Panc1 (cell line): ENCODE results near the gene ELAPOR1. TPM values are rescaled to one million over a fixed set of nuclear protein-coding genes. Genes with fewer than 3 reads are reported as not detected.

Experiments used
- ATAC-seq: fragments of 200-7000 bp; cut with Tn5 transposase; 2 replicates; pipeline ENCODE4 v1.9.1; 2020; ENCODE audit warnings: mild to moderate bottlenecking, moderate library complexity
- BruUV-seq: library from RNA; stranded (reverse); fragments of 400-500 nt; replicated peaks from 2 replicates; lab custom pipeline; 2021; lab: Mats Ljungman, UMichigan
- CTCF ChIA-PET: fragments of 300-600 bp; sonication (Branson Sonifier 250); formaldehyde crosslinking; loops from one replicate; lab custom pipeline; 2022; ENCODE audit warnings: antibody characterized with exemption; lab: Charles Lee
- POLR2A ChIA-PET: fragments of 300-600 bp; sonication (Branson Sonifier 250); formaldehyde crosslinking; loops from one replicate; lab custom pipeline; 2022; ENCODE audit warnings: antibody characterized with exemption; lab: Charles Lee
- DNase-seq: peaks from one replicate; pipeline ENCODE4 v3.0.0-alpha.2; 2010; ENCODE audit warnings: low read depth, low spot score
- H3K27ac ChIP-seq: 2 replicates; pipeline ENCODE4 v1.5.1; 2011; ENCODE audit warnings: mild to moderate bottlenecking, low read length, inconsistent platforms
- H3K27me3 ChIP-seq: fragments of 200-500 bp; sonication (Bioruptor generic); 2 replicates; pipeline ENCODE4 v1.6.0; 2014; ENCODE audit warnings: low read length, inconsistent platforms; ENCODE audit not compliant: control insufficient read depth, insufficient read depth
- H3K36me3 ChIP-seq: fragments of 200-500 bp; sonication (Bioruptor generic); 2 replicates; pipeline ENCODE4 v1.5.1; 2014; ENCODE audit warnings: inconsistent platforms, mild to moderate bottlenecking, low read length, moderate library complexity; ENCODE audit not compliant: control insufficient read depth, insufficient read depth
- H3K4me1 ChIP-seq: 2 replicates; pipeline ENCODE4 v1.5.1; 2011; ENCODE audit warnings: inconsistent platforms, mild to moderate bottlenecking, low read length, moderate library complexity; ENCODE audit not compliant: control insufficient read depth, insufficient read depth
- H3K4me3 ChIP-seq, 2 experiments: 2 replicates each; pipeline ENCODE4 v1.5.1; 2011 to 2012; ENCODE audit warnings: low read depth in 2 of 2, low read length in 2 of 2, mild to moderate bottlenecking in 2 of 2, inconsistent platforms in 1 of 2, moderate library complexity in 1 of 2
- H3K9me3 ChIP-seq: fragments of 200-500 bp; sonication (Bioruptor generic); 2 replicates; pipeline ENCODE4 v1.5.1; 2014; ENCODE audit warnings: low read depth, mild to moderate bottlenecking, inconsistent platforms, low read length, moderate library complexity; ENCODE audit not compliant: control insufficient read depth, insufficient read depth
- POLR2AphosphoS5 ChIP-seq: IDR thresholded peaks from 2 replicates; pipeline ENCODE4 v1.6.1; 2012; ENCODE audit warnings: mild to moderate bottlenecking, low read depth, low read length, moderate library complexity
- SIN3A ChIP-seq: IDR thresholded peaks from 2 replicates; pipeline ENCODE4 v1.6.1; 2012; ENCODE audit warnings: low read depth, mild to moderate bottlenecking, low read length, moderate library complexity, borderline replicate concordance; ENCODE audit not compliant: insufficient read depth
- TCF7L2 ChIP-seq: IDR thresholded peaks from 2 replicates; pipeline ENCODE4 v1.6.1; 2011; ENCODE audit warnings: mild to moderate bottlenecking, low read depth, low read length, inconsistent platforms
- in situ Hi-C: cut with HindIII; loops from 2 replicates; pipeline ENCODE4 v1.10.0; 2016; ENCODE audit warnings: low sequenced_read_pairs, low pct_unique_long_range_greater_than_20kb
- intact Hi-C: fragments of 100-400 bp; cut with micrococcal nuclease; formaldehyde crosslinking; loops from one replicate; pipeline ENCODE4 v1.10.0; 2022; ENCODE audit not compliant: unreplicated experiment
- total RNA-seq: library from RNA; stranded (reverse); gene quantifications from one replicate; pipeline ENCODE4 v1.2.1, GENCODE V29; 2021; ENCODE audit not compliant: unreplicated experiment
- TF ChIP-seq, protein P1 (sequence below): fragments of 450-650 bp; IDR thresholded peaks from 2 replicates; pipeline ENCODE4 v1.5.1; 2017; ENCODE audit warnings: mild to moderate bottlenecking
- TF ChIP-seq, protein P2 (sequence below), 2 experiments: IDR thresholded peaks; 2 replicates each; pipeline ENCODE4 v1.6.1; 2011 to 2012; ENCODE audit warnings: low read depth in 2 of 2, control low read depth in 1 of 2, low read length in 1 of 2, mild to moderate bottlenecking in 1 of 2, moderate library complexity in 1 of 2; ENCODE audit not compliant: insufficient read depth in 1 of 2

ELAPOR1 gene
- total RNA-seq, 1 experiment from 2014 or later = 0.28 TPM

- H3K27me3 ChIP-seq = no peaks in the 10 kb centered on the region
- H3K36me3 ChIP-seq = no peaks in the 10 kb centered on the region
- H3K4me3 ChIP-seq = no peak overlapping the region
- DNase-seq = no peak
- no peaks in the 10 kb centered on the region for H3K9me3 ChIP-seq
- BruUV-seq = no TSS peak
- H3K27ac ChIP-seq = no peak overlapping the region
- TF ChIP-seq, protein P1, sequence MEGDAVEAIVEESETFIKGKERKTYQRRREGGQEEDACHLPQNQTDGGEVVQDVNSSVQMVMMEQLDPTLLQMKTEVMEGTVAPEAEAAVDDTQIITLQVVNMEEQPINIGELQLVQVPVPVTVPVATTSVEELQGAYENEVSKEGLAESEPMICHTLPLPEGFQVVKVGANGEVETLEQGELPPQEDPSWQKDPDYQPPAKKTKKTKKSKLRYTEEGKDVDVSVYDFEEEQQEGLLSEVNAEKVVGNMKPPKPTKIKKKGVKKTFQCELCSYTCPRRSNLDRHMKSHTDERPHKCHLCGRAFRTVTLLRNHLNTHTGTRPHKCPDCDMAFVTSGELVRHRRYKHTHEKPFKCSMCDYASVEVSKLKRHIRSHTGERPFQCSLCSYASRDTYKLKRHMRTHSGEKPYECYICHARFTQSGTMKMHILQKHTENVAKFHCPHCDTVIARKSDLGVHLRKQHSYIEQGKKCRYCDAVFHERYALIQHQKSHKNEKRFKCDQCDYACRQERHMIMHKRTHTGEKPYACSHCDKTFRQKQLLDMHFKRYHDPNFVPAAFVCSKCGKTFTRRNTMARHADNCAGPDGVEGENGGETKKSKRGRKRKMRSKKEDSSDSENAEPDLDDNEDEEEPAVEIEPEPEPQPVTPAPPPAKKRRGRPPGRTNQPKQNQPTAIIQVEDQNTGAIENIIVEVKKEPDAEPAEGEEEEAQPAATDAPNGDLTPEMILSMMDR = no peak
- TF ChIP-seq SIN3A = no peak
- no peak for TF ChIP-seq TCF7L2
- TF ChIP-seq, protein P2, sequence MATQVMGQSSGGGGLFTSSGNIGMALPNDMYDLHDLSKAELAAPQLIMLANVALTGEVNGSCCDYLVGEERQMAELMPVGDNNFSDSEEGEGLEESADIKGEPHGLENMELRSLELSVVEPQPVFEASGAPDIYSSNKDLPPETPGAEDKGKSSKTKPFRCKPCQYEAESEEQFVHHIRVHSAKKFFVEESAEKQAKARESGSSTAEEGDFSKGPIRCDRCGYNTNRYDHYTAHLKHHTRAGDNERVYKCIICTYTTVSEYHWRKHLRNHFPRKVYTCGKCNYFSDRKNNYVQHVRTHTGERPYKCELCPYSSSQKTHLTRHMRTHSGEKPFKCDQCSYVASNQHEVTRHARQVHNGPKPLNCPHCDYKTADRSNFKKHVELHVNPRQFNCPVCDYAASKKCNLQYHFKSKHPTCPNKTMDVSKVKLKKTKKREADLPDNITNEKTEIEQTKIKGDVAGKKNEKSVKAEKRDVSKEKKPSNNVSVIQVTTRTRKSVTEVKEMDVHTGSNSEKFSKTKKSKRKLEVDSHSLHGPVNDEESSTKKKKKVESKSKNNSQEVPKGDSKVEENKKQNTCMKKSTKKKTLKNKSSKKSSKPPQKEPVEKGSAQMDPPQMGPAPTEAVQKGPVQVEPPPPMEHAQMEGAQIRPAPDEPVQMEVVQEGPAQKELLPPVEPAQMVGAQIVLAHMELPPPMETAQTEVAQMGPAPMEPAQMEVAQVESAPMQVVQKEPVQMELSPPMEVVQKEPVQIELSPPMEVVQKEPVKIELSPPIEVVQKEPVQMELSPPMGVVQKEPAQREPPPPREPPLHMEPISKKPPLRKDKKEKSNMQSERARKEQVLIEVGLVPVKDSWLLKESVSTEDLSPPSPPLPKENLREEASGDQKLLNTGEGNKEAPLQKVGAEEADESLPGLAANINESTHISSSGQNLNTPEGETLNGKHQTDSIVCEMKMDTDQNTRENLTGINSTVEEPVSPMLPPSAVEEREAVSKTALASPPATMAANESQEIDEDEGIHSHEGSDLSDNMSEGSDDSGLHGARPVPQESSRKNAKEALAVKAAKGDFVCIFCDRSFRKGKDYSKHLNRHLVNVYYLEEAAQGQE (IDR thresholded peaks at IDR 0.05; ENCODE audit: insufficient read depth in 1 of 2, low read depth in 2 of 2, low read length in 1 of 2) = no peak
- no peak for TF ChIP-seq POLR2AphosphoS5
- no peaks in the 10 kb centered on the region for H3K4me1 ChIP-seq
- POLR2A ChIA-PET = no interaction called here
- in situ Hi-C loops = no loop called here
- CTCF ChIA-PET = no interaction called here
- intact Hi-C loops = no loop called here
- no peak for ATAC-seq
Observed at GRCh38 chr1:109159326-109159725, 45.4 kb downstream of the ELAPOR1 start.

DNA sequence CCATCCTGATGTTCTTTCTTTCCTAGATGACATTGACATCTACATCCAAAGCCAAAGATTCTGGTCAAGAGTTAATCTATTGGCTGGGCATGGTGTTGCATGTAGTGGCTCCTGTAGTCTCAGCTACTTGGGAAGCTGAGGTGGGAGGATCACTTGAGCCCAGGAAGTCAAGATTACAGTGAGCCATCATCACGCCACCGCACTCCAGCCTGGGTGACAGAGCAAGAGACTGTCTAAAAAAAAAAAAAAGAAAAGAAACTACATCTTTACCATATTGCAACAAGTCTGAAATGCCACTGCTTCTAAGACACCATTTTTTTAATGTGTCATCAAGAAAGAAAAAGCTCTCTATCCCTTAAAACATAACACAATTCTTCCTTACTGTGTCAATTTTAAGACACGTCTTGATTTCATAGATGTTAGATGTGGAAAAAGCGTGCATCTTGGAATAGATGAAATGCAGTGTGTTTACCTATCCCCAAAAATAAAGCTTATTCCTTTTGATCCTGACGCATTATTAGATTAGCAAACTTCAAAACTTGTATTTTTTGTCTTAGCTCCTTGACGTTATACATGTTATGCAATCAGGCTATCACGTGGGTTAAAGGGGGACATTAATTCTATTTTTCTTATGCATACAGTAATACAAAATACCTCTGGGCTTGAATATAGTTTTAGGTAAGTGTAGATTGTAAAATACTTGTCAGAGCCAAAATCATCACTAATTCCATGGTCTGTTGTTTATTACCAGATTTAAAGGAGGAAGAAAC is 46.3 kb downstream of the ELAPOR1 start:
- Histone ChIP-seq H3K9me3 (no peaks in the 10 kb centered on the region), H3K27me3 (no peaks in the 10 kb centered on the region), H3K27ac (no peak overlapping the region), H3K4me3 (no peak overlapping the region), H3K4me1 (no peaks in the 10 kb centered on the region), H3K36me3 (no peaks in the 10 kb centered on the region)
- ATAC-seq = no peak
- intact Hi-C loops = no loop called here
- BruUV-seq = no TSS peak
- in situ Hi-C loops = no loop called here
- TF ChIP-seq, protein P1 = no peak
- TF ChIP-seq POLR2AphosphoS5 (no peak), SIN3A (no peak), TCF7L2 (no peak)
- TF ChIP-seq, protein P2 (IDR thresholded peaks at IDR 0.05; ENCODE audit: insufficient read depth in 1 of 2, low read depth in 2 of 2, low read length in 1 of 2) = no peak
- DNase-seq = no peak
- ChIA-PET CTCF (interaction anchor here (0.7 kb wide), 2 partner anchors 210 to 262 kb away, joined by 3 to 10 read pairs; no protein-coding TSS in a partner anchor), POLR2A (no interaction called here)
